ENCODE measurements around the gene USP48.

Gene USP48

DNA sequence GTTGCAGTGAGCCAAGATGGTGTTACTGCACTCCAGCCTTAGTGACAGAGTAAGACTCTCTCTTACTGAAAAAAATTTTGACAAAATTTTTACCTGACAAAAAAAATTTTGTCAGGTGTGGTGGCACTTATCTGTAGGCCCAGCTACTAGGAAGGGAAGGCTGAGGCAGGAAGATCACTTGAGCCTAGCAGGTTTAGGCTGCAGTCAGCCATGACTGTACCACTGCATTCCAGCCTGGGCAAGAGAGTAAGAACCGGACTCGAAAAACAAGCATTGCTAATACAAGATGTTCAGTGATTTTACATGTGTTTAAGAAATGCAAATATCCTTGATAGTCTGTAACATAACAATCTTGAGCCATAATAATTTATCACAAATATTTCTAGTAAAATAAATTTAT, 46.9 kb downstream of the USP48 start:
- CTCF ChIA-PET, result no interaction called here
- no peaks in the 10 kb centered on the region for H3K9me3 ChIP-seq (ENCODE audit: control insufficient read depth, insufficient read depth, low read depth, low read length)
- peaks cover 29 to 73% of the 10 kb centered on the region in 2 experiments; a peak in 2 of 3 replicates for H3K36me3 ChIP-seq (ENCODE audit: control insufficient read depth in 2 of 2, insufficient read depth in 1 of 2, low read length in 2 of 2)
- TF ChIP-seq ZNF174 (tag by site-specific recombination; IDR thresholded peaks at IDR 0.05), result no peak
- no peak for TF ChIP-seq ZNF23 (tag by site-specific recombination; IDR thresholded peaks at IDR 0.05; ENCODE audit: borderline replicate concordance)
- no peak for TF ChIP-seq GLIS1 (tag by site-specific recombination; IDR thresholded peaks at IDR 0.05)
- TF ChIP-seq IKZF3 (tag by site-specific recombination; IDR thresholded peaks at IDR 0.05), result no peak
- TF ChIP-seq ZNF792 (tag by site-specific recombination; IDR thresholded peaks at IDR 0.05), result no peak
- TF ChIP-seq ZNF16 (tag by site-specific recombination; IDR thresholded peaks at IDR 0.05; ENCODE audit: low read depth), result no peak
- TF ChIP-seq ZNF544 (tag by site-specific recombination; IDR thresholded peaks at IDR 0.05), result no peak
- no peak for TF ChIP-seq ZNF529 (tag by site-specific recombination; IDR thresholded peaks at IDR 0.05; ENCODE audit: insufficient replicate concordance)
- TF ChIP-seq, protein P1, sequence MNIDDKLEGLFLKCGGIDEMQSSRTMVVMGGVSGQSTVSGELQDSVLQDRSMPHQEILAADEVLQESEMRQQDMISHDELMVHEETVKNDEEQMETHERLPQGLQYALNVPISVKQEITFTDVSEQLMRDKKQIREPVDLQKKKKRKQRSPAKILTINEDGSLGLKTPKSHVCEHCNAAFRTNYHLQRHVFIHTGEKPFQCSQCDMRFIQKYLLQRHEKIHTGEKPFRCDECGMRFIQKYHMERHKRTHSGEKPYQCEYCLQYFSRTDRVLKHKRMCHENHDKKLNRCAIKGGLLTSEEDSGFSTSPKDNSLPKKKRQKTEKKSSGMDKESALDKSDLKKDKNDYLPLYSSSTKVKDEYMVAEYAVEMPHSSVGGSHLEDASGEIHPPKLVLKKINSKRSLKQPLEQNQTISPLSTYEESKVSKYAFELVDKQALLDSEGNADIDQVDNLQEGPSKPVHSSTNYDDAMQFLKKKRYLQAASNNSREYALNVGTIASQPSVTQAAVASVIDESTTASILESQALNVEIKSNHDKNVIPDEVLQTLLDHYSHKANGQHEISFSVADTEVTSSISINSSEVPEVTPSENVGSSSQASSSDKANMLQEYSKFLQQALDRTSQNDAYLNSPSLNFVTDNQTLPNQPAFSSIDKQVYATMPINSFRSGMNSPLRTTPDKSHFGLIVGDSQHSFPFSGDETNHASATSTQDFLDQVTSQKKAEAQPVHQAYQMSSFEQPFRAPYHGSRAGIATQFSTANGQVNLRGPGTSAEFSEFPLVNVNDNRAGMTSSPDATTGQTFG (tag by site-specific recombination; IDR thresholded peaks at IDR 0.05; ENCODE audit: borderline replicate concordance), result no peak
- no peak for TF ChIP-seq ZIC2 (tag by site-specific recombination; IDR thresholded peaks at IDR 0.05)
- TF ChIP-seq, protein P2, sequence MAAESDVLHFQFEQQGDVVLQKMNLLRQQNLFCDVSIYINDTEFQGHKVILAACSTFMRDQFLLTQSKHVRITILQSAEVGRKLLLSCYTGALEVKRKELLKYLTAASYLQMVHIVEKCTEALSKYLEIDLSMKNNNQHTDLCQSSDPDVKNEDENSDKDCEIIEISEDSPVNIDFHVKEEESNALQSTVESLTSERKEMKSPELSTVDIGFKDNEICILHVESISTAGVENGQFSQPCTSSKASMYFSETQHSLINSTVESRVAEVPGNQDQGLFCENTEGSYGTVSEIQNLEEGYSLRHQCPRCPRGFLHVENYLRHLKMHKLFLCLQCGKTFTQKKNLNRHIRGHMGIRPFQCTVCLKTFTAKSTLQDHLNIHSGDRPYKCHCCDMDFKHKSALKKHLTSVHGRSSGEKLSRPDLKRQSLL (tag by site-specific recombination; IDR thresholded peaks at IDR 0.05), result no peak
- no peak for TF ChIP-seq ZNF510 (tag by site-specific recombination; IDR thresholded peaks at IDR 0.05; ENCODE audit: insufficient replicate concordance)
- TF ChIP-seq ZNF624 (tag by site-specific recombination; IDR thresholded peaks at IDR 0.05), result no peak
- TF ChIP-seq, protein P3, sequence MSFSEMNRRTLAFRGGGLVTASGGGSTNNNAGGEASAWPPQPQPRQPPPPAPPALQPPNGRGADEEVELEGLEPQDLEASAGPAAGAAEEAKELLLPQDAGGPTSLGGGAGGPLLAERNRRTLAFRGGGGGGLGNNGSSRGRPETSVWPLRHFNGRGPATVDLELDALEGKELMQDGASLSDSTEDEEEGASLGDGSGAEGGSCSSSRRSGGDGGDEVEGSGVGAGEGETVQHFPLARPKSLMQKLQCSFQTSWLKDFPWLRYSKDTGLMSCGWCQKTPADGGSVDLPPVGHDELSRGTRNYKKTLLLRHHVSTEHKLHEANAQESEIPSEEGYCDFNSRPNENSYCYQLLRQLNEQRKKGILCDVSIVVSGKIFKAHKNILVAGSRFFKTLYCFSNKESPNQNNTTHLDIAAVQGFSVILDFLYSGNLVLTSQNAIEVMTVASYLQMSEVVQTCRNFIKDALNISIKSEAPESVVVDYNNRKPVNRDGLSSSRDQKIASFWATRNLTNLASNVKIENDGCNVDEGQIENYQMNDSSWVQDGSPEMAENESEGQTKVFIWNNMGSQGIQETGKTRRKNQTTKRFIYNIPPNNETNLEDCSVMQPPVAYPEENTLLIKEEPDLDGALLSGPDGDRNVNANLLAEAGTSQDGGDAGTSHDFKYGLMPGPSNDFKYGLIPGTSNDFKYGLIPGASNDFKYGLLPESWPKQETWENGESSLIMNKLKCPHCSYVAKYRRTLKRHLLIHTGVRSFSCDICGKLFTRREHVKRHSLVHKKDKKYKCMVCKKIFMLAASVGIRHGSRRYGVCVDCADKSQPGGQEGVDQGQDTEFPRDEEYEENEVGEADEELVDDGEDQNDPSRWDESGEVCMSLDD (tag by site-specific recombination; IDR thresholded peaks at IDR 0.05), result no peak
- TF ChIP-seq ZNF138 (tag by site-specific recombination; IDR thresholded peaks at IDR 0.05; ENCODE audit: borderline replicate concordance), result no peak
- TF ChIP-seq ZNF274 (IDR thresholded peaks at IDR 0.05; ENCODE audit: low read length), result no peak
- TF ChIP-seq ZNF274 (tag by site-specific recombination; IDR thresholded peaks at IDR 0.05; ENCODE audit: borderline replicate concordance), result no peak
- no peak for TF ChIP-seq ZNF626 (tag by site-specific recombination; IDR thresholded peaks at IDR 0.05)
- TF ChIP-seq, protein P4, sequence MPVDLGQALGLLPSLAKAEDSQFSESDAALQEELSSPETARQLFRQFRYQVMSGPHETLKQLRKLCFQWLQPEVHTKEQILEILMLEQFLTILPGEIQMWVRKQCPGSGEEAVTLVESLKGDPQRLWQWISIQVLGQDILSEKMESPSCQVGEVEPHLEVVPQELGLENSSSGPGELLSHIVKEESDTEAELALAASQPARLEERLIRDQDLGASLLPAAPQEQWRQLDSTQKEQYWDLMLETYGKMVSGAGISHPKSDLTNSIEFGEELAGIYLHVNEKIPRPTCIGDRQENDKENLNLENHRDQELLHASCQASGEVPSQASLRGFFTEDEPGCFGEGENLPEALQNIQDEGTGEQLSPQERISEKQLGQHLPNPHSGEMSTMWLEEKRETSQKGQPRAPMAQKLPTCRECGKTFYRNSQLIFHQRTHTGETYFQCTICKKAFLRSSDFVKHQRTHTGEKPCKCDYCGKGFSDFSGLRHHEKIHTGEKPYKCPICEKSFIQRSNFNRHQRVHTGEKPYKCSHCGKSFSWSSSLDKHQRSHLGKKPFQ (tag by site-specific recombination; IDR thresholded peaks at IDR 0.05), result no peak
- no peak for TF ChIP-seq ZNF596 (tag by site-specific recombination; IDR thresholded peaks at IDR 0.05)
- no peak for TF ChIP-seq ZSCAN16 (tag by site-specific recombination; IDR thresholded peaks at IDR 0.05)
- POLR2A ChIA-PET, result no interaction called here
- H3K4me1 ChIP-seq (ENCODE audit: control insufficient read depth, insufficient read depth, low read length), result no peaks in the 10 kb centered on the region
- H3K27ac ChIP-seq (ENCODE audit: extremely low read depth, low read depth, low read length), result no peak overlapping the region
- H3K4me3 ChIP-seq (ENCODE audit: low read depth, low read length), result no peak overlapping the region
